ENCODE data around the gene ATG101. TPM values are rescaled to one million over a fixed set of nuclear protein-coding genes. Genes with fewer than 3 reads are reported as not detected.

The ATG101 gene
- total and polyA plus RNA-seq, 9 of the 15 experiments (the other 6 are each of a cell fraction or from before 2014, with no cell fraction given), result 2.9 to 52.4 (median 29.7) TPM

DNA sequence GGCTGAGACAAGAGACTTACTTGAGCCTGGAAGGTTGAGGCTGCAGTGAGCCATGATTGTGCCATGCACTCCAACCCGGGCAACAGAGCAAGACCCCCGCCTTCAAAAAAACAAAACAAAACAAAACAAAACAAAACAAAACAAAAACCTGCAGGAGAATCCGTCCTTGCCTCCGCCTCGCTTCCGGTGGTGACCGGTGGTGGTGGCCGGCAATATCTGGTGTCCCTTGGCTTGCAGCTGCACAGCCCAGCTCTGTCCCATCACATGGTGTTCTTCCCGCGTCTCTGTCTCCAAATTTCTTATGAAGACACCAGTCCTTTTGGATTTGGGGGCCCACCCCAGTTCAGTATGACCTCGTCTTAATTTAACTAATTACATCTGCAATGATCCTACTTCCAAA lies 19.7 kb downstream of the ATG101 start (continued):
- TF ChIP-seq, protein P1, sequence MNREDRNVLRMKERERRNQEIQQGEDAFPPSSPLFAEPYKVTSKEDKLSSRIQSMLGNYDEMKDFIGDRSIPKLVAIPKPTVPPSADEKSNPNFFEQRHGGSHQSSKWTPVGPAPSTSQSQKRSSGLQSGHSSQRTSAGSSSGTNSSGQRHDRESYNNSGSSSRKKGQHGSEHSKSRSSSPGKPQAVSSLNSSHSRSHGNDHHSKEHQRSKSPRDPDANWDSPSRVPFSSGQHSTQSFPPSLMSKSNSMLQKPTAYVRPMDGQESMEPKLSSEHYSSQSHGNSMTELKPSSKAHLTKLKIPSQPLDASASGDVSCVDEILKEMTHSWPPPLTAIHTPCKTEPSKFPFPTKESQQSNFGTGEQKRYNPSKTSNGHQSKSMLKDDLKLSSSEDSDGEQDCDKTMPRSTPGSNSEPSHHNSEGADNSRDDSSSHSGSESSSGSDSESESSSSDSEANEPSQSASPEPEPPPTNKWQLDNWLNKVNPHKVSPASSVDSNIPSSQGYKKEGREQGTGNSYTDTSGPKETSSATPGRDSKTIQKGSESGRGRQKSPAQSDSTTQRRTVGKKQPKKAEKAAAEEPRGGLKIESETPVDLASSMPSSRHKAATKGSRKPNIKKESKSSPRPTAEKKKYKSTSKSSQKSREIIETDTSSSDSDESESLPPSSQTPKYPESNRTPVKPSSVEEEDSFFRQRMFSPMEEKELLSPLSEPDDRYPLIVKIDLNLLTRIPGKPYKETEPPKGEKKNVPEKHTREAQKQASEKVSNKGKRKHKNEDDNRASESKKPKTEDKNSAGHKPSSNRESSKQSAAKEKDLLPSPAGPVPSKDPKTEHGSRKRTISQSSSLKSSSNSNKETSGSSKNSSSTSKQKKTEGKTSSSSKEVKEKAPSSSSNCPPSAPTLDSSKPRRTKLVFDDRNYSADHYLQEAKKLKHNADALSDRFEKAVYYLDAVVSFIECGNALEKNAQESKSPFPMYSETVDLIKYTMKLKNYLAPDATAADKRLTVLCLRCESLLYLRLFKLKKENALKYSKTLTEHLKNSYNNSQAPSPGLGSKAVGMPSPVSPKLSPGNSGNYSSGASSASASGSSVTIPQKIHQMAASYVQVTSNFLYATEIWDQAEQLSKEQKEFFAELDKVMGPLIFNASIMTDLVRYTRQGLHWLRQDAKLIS (CRISPR knock-in tag; IDR thresholded peaks at IDR 0.05), result no peak
- TF ChIP-seq ZNF778 (CRISPR knock-in tag; IDR thresholded peaks at IDR 0.05) (no peak), SP1 (CRISPR knock-in tag; IDR thresholded peaks at IDR 0.05) (no peak), STAT5A (IDR thresholded peaks at IDR 0.05; ENCODE audit: borderline replicate concordance, low read length) (no peak), NR2C2 (CRISPR knock-in tag; IDR thresholded peaks at IDR 0.05) (no peak), NR2C2 (tag; IDR thresholded peaks at IDR 0.05) (no peak), KAT7 (CRISPR knock-in tag; IDR thresholded peaks at IDR 0.05; ENCODE audit: borderline replicate concordance) (no peak), BRD9 (IDR thresholded peaks at IDR 0.05; ENCODE audit: low read depth, partially characterized antibody) (no peak), ZNF140 (CRISPR knock-in tag; IDR thresholded peaks at IDR 0.05) (no peak), TEAD2 (tag; IDR thresholded peaks at IDR 0.05) (no peak)
- TF ChIP-seq, protein P2, sequence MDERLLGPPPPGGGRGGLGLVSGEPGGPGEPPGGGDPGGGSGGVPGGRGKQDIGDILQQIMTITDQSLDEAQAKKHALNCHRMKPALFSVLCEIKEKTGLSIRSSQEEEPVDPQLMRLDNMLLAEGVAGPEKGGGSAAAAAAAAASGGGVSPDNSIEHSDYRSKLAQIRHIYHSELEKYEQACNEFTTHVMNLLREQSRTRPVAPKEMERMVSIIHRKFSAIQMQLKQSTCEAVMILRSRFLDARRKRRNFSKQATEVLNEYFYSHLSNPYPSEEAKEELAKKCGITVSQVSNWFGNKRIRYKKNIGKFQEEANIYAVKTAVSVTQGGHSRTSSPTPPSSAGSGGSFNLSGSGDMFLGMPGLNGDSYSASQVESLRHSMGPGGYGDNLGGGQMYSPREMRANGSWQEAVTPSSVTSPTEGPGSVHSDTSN (CRISPR knock-in tag; IDR thresholded peaks at IDR 0.05; ENCODE audit: low read depth), result no peak
- TF ChIP-seq, protein P2 (tag; conservative IDR thresholded peaks at IDR 0.05; ENCODE audit: low read depth), result no peak
- TF ChIP-seq, protein P3, sequence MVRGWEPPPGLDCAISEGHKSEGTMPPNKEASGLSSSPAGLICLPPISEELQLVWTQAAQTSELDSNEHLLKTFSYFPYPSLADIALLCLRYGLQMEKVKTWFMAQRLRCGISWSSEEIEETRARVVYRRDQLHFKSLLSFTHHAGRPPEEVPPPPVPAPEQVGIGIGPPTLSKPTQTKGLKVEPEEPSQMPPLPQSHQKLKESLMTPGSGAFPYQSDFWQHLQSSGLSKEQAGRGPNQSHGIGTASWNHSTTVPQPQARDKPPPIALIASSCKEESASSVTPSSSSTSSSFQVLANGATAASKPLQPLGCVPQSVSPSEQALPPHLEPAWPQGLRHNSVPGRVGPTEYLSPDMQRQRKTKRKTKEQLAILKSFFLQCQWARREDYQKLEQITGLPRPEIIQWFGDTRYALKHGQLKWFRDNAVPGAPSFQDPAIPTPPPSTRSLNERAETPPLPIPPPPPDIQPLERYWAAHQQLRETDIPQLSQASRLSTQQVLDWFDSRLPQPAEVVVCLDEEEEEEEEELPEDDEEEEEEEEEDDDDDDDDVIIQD (CRISPR knock-in tag; IDR thresholded peaks at IDR 0.05), result no peak

All from K562 (cell line).